SKM-1 (cell line): ENCODE data around the gene EYA3.

Source experiments
- DNase-seq: peaks from one replicate; lab custom pipeline; 2025; ENCODE audit not compliant: unreplicated experiment; lab: John Stamatoyannopoulos, UW

Gene EYA3

GRCh38 chr1:28112388-28113241 lies 24.2 kb upstream of the EYA3 start:
- peak; percentile 71 for DNase-seq

- peak; percentile 66 for DNase-seq
Measured at GRCh38 chr1:28111157-28111556, 22.7 kb upstream of the EYA3 start.

GRCh38 chr1:28110555-28110954 lies 22.1 kb upstream of the EYA3 start:
- DNase-seq, result no peak

GRCh38 chr1:28109639-28110038 lies 21.2 kb upstream of the EYA3 start:
- no peak for DNase-seq

- no peak for DNase-seq
Measured at GRCh38 chr1:28108001-28108400, 19.6 kb upstream of the EYA3 start.

- no peak for DNase-seq
Measured at GRCh38 chr1:28104866-28105467, 16.6 kb upstream of the EYA3 start.

- DNase-seq, result no peak
Measured at GRCh38 chr1:28102189-28102588, 13.8 kb upstream of the EYA3 start.

GRCh38 chr1:28099050-28099769 lies 10.8 kb upstream of the EYA3 start:
- no peak for DNase-seq

GRCh38 chr1:28097100-28097472 lies 8.7 kb upstream of the EYA3 start:
- DNase-seq, result peak; percentile 21

- DNase-seq, result no peak
Measured at GRCh38 chr1:28096210-28097099, 8.0 kb upstream of the EYA3 start.

- peak; percentile 61 for DNase-seq
Measured at GRCh38 chr1:28091043-28091781, 2.8 kb upstream of the EYA3 start.

GRCh38 chr1:28087614-28088167 lies 719 bp downstream of the EYA3 start:
- no peak for DNase-seq

- no peak for DNase-seq
Measured at GRCh38 chr1:28086651-28087050, 1.8 kb downstream of the EYA3 start.

- DNase-seq, result no peak
Measured at GRCh38 chr1:28085129-28085528, 3.3 kb downstream of the EYA3 start.

- no peak for DNase-seq
Measured at GRCh38 chr1:28083876-28084275, 4.5 kb downstream of the EYA3 start.

- no peak for DNase-seq
Measured at GRCh38 chr1:28078680-28079626, 9.5 kb downstream of the EYA3 start.

GRCh38 chr1:28078262-28078661 lies 10.1 kb downstream of the EYA3 start:
- no peak for DNase-seq

- no peak for DNase-seq
Measured at GRCh38 chr1:28074892-28075511, 13.4 kb downstream of the EYA3 start.
